HEK293 (cell line): ENCODE results near the gene NUP62.

ENCODE experiments used
- ELK4 ChIP-seq: IDR thresholded peaks from 2 replicates; pipeline ENCODE4 v1.6.1; 2011; ENCODE audit warnings: mild to moderate bottlenecking, low read depth, low read length, borderline replicate concordance
- GLI4 ChIP-seq: fragments of 450-650 bp; formaldehyde crosslinking; IDR thresholded peaks from 2 replicates; pipeline ENCODE4 v1.5.1; 2016; ENCODE audit warnings: missing biosample characterization, missing genetic modification characterization
- GLIS2 ChIP-seq: fragments of 450-650 bp; formaldehyde crosslinking; IDR thresholded peaks from 2 replicates; pipeline ENCODE4 v1.5.1; 2016; ENCODE audit warnings: missing biosample characterization, missing genetic modification characterization
- HIC1 ChIP-seq: fragments of 450-650 bp; formaldehyde crosslinking; IDR thresholded peaks from 2 replicates; pipeline ENCODE4 v1.5.1; 2016; ENCODE audit warnings: missing biosample characterization, missing genetic modification characterization
- KLF8 ChIP-seq: fragments of 450-650 bp; formaldehyde crosslinking; IDR thresholded peaks from 2 replicates; pipeline ENCODE4 v1.5.1; 2016; ENCODE audit warnings: missing biosample characterization, missing genetic modification characterization
- MEIS1 ChIP-seq: sonication (generic); formaldehyde crosslinking; IDR thresholded peaks from 2 replicates; pipeline ENCODE4 v1.8.1; 2022; ENCODE audit warnings: missing genetic modification reagents, mild to moderate bottlenecking, borderline replicate concordance
- SP2 ChIP-seq: fragments of 450-650 bp; formaldehyde crosslinking; IDR thresholded peaks from 2 replicates; pipeline ENCODE4 v1.5.1; 2016; ENCODE audit warnings: missing biosample characterization, missing genetic modification characterization
- YY2 ChIP-seq: fragments of 450-650 bp; formaldehyde crosslinking; IDR thresholded peaks from 2 replicates; pipeline ENCODE4 v1.5.1; 2016; ENCODE audit warnings: missing biosample characterization, missing genetic modification characterization
- ZBTB1 ChIP-seq: fragments of 450-650 bp; formaldehyde crosslinking; IDR thresholded peaks from 2 replicates; pipeline ENCODE4 v1.5.1; 2016; ENCODE audit warnings: missing biosample characterization, missing genetic modification characterization
- ZBTB48 ChIP-seq: fragments of 450-650 bp; formaldehyde crosslinking; IDR thresholded peaks from 2 replicates; pipeline ENCODE4 v1.5.1; 2016; ENCODE audit warnings: missing biosample characterization, missing genetic modification characterization
- ZBTB6 ChIP-seq: fragments of 450-650 bp; formaldehyde crosslinking; IDR thresholded peaks from 2 replicates; pipeline ENCODE4 v1.5.1; 2017; ENCODE audit warnings: missing biosample characterization, missing genetic modification characterization
- ZNF19 ChIP-seq: fragments of 450-650 bp; formaldehyde crosslinking; IDR thresholded peaks from 2 replicates; pipeline ENCODE4; 2016; ENCODE audit warnings: missing biosample characterization, missing genetic modification characterization, low read depth
- ZNF221 ChIP-seq: fragments of 450-650 bp; formaldehyde crosslinking; IDR thresholded peaks from 2 replicates; pipeline ENCODE4 v1.5.1; 2017; ENCODE audit warnings: missing biosample characterization, missing genetic modification characterization, borderline replicate concordance
- ZNF324 ChIP-seq: fragments of 450-650 bp; formaldehyde crosslinking; IDR thresholded peaks from 2 replicates; pipeline ENCODE4 v1.5.1; 2016; ENCODE audit warnings: missing biosample characterization, missing genetic modification characterization
- ZNF426 ChIP-seq: fragments of 450-650 bp; formaldehyde crosslinking; IDR thresholded peaks from 2 replicates; pipeline ENCODE4 v1.5.1; 2017; ENCODE audit warnings: missing biosample characterization, missing genetic modification characterization, mild to moderate bottlenecking, inconsistent platforms, moderate library complexity
- ZNF48 ChIP-seq: fragments of 450-650 bp; formaldehyde crosslinking; IDR thresholded peaks from 2 replicates; pipeline ENCODE4 v1.5.1; 2016; ENCODE audit warnings: missing biosample characterization, missing genetic modification characterization
- ZNF521 ChIP-seq: fragments of 450-650 bp; formaldehyde crosslinking; IDR thresholded peaks from 2 replicates; pipeline ENCODE4 v1.5.1; 2017; ENCODE audit warnings: missing biosample characterization, mild to moderate bottlenecking, missing genetic modification characterization
- ZNF654 ChIP-seq: fragments of 450-650 bp; formaldehyde crosslinking; IDR thresholded peaks from 2 replicates; pipeline ENCODE4 v1.5.1; 2016; ENCODE audit warnings: low read depth, missing biosample characterization, missing genetic modification characterization
- ZNF658 ChIP-seq: fragments of 450-650 bp; formaldehyde crosslinking; IDR thresholded peaks from 2 replicates; pipeline ENCODE4; 2016; ENCODE audit warnings: missing biosample characterization, missing genetic modification characterization
- ZNF768 ChIP-seq: fragments of 450-650 bp; formaldehyde crosslinking; IDR thresholded peaks from 2 replicates; pipeline ENCODE4 v1.5.1; 2018; ENCODE audit warnings: missing biosample characterization, mild to moderate bottlenecking, missing genetic modification characterization
- ZNF792 ChIP-seq: fragments of 450-650 bp; formaldehyde crosslinking; IDR thresholded peaks from 2 replicates; pipeline ENCODE4 v1.5.1; 2016; ENCODE audit warnings: missing biosample characterization, missing genetic modification characterization
- ZNF843 ChIP-seq: fragments of 450-650 bp; formaldehyde crosslinking; IDR thresholded peaks from 2 replicates; pipeline ENCODE4 v1.5.1; 2016; ENCODE audit warnings: missing biosample characterization, missing genetic modification characterization
- ZSCAN30 ChIP-seq: fragments of 450-650 bp; IDR thresholded peaks from 2 replicates; pipeline ENCODE4 v1.5.1; 2018; ENCODE audit warnings: missing biosample characterization, mild to moderate bottlenecking, missing genetic modification characterization, moderate library complexity
- ZSCAN5A ChIP-seq: fragments of 450-650 bp; formaldehyde crosslinking; IDR thresholded peaks from 2 replicates; pipeline ENCODE4 v1.5.1; 2016; ENCODE audit warnings: missing biosample characterization, missing genetic modification characterization
- TF ChIP-seq, protein P1 (sequence below): fragments of 450-650 bp; formaldehyde crosslinking; IDR thresholded peaks from 2 replicates; pipeline ENCODE4 v1.5.1; 2016; ENCODE audit warnings: missing biosample characterization, missing genetic modification characterization
- TF ChIP-seq, protein P2 (sequence below): fragments of 450-650 bp; formaldehyde crosslinking; IDR thresholded peaks from 2 replicates; pipeline ENCODE4 v1.5.1; 2017; ENCODE audit warnings: missing biosample characterization, missing genetic modification characterization
- TF ChIP-seq, protein P3 (sequence below): fragments of 450-650 bp; formaldehyde crosslinking; IDR thresholded peaks from 2 replicates; pipeline ENCODE4 v1.5.1; 2016; ENCODE audit warnings: missing biosample characterization, missing genetic modification characterization, low read depth

The NUP62 gene

GRCh38 chr19:49877020-49877878 lies 52.1 kb downstream of the NUP62 start, which contains the start of the genes AKT1S1 and TBC1D17 (continued):
- TF ChIP-seq, protein P1, sequence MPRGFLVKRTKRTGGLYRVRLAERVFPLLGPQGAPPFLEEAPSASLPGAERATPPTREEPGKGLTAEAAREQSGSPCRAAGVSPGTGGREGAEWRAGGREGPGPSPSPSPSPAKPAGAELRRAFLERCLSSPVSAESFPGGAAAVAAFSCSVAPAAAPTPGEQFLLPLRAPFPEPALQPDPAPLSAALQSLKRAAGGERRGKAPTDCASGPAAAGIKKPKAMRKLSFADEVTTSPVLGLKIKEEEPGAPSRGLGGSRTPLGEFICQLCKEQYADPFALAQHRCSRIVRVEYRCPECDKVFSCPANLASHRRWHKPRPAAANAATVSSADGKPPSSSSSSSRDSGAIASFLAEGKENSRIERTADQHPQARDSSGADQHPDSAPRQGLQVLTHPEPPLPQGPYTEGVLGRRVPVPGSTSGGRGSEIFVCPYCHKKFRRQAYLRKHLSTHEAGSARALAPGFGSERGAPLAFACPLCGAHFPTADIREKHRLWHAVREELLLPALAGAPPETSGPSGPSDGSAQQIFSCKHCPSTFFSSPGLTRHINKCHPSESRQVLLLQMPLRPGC (tag by site-specific recombination) = 0 out of 2 replicates have a peak, but pooled peaks have one; percentile 23
- TF ChIP-seq ZNF654 (tag by site-specific recombination) (no peak), ZBTB1 (tag by site-specific recombination) (no peak), ZNF426 (tag by site-specific recombination) (no peak), HIC1 (tag by site-specific recombination) (no peak), KLF8 (tag by site-specific recombination) (no peak; the same call in none of the 2 replicates), GLIS2 (no peak), YY2 (tag by site-specific recombination) (peak; percentile 48; the same call in 1 of the 2 replicates), GLI4 (tag by site-specific recombination) (no peak), ZSCAN5A (tag by site-specific recombination) (no peak), ELK4 (peak; percentile 50; the same call in 1 of the 2 replicates), ZBTB48 (tag by site-specific recombination) (no peak), ZNF221 (tag by site-specific recombination) (no peak), ZNF658 (tag by site-specific recombination) (no peak), ZSCAN30 (tag by site-specific recombination) (0 out of 2 replicates have a peak, but pooled peaks have one; percentile 18), ZNF843 (tag by site-specific recombination) (no peak), ZNF48 (no peak), ZBTB6 (tag by site-specific recombination) (peak; percentile 75), ZNF19 (tag by site-specific recombination) (no peak), ZNF792 (tag by site-specific recombination) (no peak), MEIS1 (CRISPR knock-in tag) (no peak), ZNF768 (no peak), ZNF324 (tag by site-specific recombination) (no peak; the same call in 1 of the 2 replicates), SP2 (tag by site-specific recombination) (peak; percentile 77), ZNF521 (tag by site-specific recombination) (no peak)
- TF ChIP-seq, protein P2, sequence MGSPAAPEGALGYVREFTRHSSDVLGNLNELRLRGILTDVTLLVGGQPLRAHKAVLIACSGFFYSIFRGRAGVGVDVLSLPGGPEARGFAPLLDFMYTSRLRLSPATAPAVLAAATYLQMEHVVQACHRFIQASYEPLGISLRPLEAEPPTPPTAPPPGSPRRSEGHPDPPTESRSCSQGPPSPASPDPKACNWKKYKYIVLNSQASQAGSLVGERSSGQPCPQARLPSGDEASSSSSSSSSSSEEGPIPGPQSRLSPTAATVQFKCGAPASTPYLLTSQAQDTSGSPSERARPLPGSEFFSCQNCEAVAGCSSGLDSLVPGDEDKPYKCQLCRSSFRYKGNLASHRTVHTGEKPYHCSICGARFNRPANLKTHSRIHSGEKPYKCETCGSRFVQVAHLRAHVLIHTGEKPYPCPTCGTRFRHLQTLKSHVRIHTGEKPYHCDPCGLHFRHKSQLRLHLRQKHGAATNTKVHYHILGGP (tag by site-specific recombination) = peak; percentile 92
- TF ChIP-seq, protein P3, sequence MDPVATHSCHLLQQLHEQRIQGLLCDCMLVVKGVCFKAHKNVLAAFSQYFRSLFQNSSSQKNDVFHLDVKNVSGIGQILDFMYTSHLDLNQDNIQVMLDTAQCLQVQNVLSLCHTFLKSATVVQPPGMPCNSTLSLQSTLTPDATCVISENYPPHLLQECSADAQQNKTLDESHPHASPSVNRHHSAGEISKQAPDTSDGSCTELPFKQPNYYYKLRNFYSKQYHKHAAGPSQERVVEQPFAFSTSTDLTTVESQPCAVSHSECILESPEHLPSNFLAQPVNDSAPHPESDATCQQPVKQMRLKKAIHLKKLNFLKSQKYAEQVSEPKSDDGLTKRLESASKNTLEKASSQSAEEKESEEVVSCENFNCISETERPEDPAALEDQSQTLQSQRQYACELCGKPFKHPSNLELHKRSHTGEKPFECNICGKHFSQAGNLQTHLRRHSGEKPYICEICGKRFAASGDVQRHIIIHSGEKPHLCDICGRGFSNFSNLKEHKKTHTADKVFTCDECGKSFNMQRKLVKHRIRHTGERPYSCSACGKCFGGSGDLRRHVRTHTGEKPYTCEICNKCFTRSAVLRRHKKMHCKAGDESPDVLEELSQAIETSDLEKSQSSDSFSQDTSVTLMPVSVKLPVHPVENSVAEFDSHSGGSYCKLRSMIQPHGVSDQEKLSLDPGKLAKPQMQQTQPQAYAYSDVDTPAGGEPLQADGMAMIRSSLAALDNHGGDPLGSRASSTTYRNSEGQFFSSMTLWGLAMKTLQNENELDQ (tag by site-specific recombination) = no peak
